ENCODE measurements around the gene IGSF9. TPM values are rescaled to one million over a fixed set of nuclear protein-coding genes. Genes with fewer than 3 reads are reported as not detected.
A peak's percentile ranks its signal among the peaks of the same experiment; 100 is the strongest.

The IGSF9 gene
- total RNA-seq, 3 donors from 2014 or later, result 21.5 to 70.8 (median 25.9) TPM

GRCh38 chr1:159957824-159958268, 12.4 kb upstream of the IGSF9 start:
- ATAC-seq, result no peak
- Histone ChIP-seq H3K4me1 (ENCODE audit: low read depth) (peaks cover 14% of the 10 kb centered on the region), H3K9me3 (no peaks in the 10 kb centered on the region), H3K36me3 (ENCODE audit: low read depth) (no peaks in the 10 kb centered on the region), H3K4me3 (no peak overlapping the region)
- no peak for DNase-seq
- no peak for TF ChIP-seq CTCF (IDR thresholded peaks at IDR 0.05)
- intact Hi-C loops (cut with DNase I, micrococcal nuclease), result no loop called here

DNA sequence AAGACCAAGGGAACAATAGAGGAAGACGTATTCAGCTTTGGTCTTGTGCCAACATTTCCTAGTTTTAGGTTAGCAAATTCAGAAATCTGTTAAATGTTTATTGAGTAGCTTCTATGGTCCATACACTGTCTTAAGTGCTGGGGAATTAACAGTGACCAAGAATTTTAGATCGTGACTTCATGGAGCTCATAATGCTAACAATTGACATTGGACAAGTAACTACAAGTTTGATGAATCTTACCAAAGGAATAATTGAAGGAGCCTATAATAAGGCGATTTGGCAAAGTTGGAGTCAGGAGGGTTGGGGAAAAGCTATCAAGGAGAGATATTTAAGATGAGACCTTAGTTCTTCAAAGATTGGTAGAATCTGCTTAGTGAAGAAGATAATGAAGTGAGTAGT, 10.0 kb upstream of the IGSF9 start:
- no peak for ATAC-seq
- intact Hi-C loops (cut with DNase I, micrococcal nuclease), result no loop called here
- H3K4me1 ChIP-seq (ENCODE audit: low read depth), result peaks cover 1% of the 10 kb centered on the region
- no peaks in the 10 kb centered on the region for H3K36me3 ChIP-seq (ENCODE audit: low read depth)
- TF ChIP-seq CTCF (IDR thresholded peaks at IDR 0.05), result no peak
- DNase-seq, result no peak
- no peaks in the 10 kb centered on the region for H3K9me3 ChIP-seq
- H3K4me3 ChIP-seq, result no peak overlapping the region

GRCh38 chr1:159953536-159954515, 8.4 kb upstream of the IGSF9 start, which contains the start of gene SLAMF9:
Gene SLAMF9 (minus strand): TSS chr1:159954237. CDS start chr1:159954137, 100 bp downstream.
- H3K4me1 ChIP-seq (ENCODE audit: low read depth), result peaks cover 12% of the 10 kb centered on the region
- no peak for TF ChIP-seq CTCF (IDR thresholded peaks at IDR 0.05)
- ATAC-seq, result peak; percentile 17
- no peak for DNase-seq
- no peaks in the 10 kb centered on the region for H3K9me3 ChIP-seq
- no peak within 1 kb of the TSS for H3K4me3 ChIP-seq
- H3K36me3 ChIP-seq (ENCODE audit: low read depth), result no peaks in the 10 kb centered on the region
- intact Hi-C loops (cut with DNase I, micrococcal nuclease), result no loop called here

DNA sequence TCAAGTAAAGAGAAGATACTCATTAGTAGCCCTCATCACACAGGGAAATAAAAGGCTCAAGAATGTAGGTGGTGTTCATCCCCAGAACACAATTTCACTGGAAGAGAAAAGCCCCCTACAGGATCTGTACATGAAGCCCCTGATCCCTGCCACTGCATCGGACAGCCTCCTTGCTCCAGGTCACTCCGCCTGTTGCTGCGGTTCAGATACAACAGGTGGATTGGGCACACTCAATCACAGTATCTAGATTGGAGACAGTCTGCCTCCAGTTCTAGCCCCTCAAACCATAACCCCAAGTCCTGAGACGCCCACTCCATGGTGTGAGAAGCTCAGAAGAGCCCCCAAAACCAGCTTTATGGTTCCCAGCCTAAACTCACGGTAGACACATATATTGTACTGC, 7.5 kb upstream of the IGSF9 start:
- no peaks in the 10 kb centered on the region for H3K36me3 ChIP-seq (ENCODE audit: low read depth)
- ATAC-seq (no peak), DNase-seq (no peak)
- intact Hi-C loops (cut with DNase I, micrococcal nuclease), result no loop called here
- no peaks in the 10 kb centered on the region for H3K9me3 ChIP-seq
- no peak overlapping the region for H3K4me3 ChIP-seq
- peaks cover 20% of the 10 kb centered on the region for H3K4me1 ChIP-seq (ENCODE audit: low read depth)
- no peak for TF ChIP-seq CTCF (IDR thresholded peaks at IDR 0.05)

GRCh38 chr1:159951551-159951950, 6.1 kb upstream of the IGSF9 start:
- no peaks in the 10 kb centered on the region for H3K36me3 ChIP-seq (ENCODE audit: low read depth)
- ATAC-seq (no peak), DNase-seq (no peak)
- H3K9me3 ChIP-seq, result no peaks in the 10 kb centered on the region
- intact Hi-C loops (cut with DNase I, micrococcal nuclease), result no loop called here
- peaks cover 21% of the 10 kb centered on the region for H3K4me1 ChIP-seq (ENCODE audit: low read depth)
- no peak overlapping the region for H3K4me3 ChIP-seq
- no peak for TF ChIP-seq CTCF (IDR thresholded peaks at IDR 0.05)

Measured in mucosa of descending colon (tissue), 3 donors.